Left lung (tissue), 10 donors: ENCODE measurements around the gene PREX1. TPM values are rescaled to one million over a fixed set of nuclear protein-coding genes. Genes with fewer than 3 reads are reported as not detected.
"Not testable (repeated sequence)": the region's sequence is repeated elsewhere in the genome, so short reads cannot be mapped to it uniquely, and the experiment has no call there.

ENCODE experiments used
- ATAC-seq: fragments of 200-7000 bp; cut with Tn5 transposase; one replicate; pipeline ENCODE4 v1.9.1; 2020; ENCODE audit warnings: moderate library complexity
- DNase-seq, 4 donors: peaks; one replicate each; pipeline ENCODE4 v3.0.0-alpha.2; 2013 to 2020
- H3K27ac ChIP-seq, 2 donors: fragments of 200-600 bp; sonication (generic) in 1 of 2; one replicate each; pipeline versions ENCODE4 v1.5.0 to v1.8.0; 2020 to 2021
- H3K27me3 ChIP-seq, 2 donors: fragments of 200-600 bp; sonication (generic) in 1 of 2; one replicate each; pipeline versions ENCODE4 v1.5.0 to v1.8.0; 2020 to 2021
- H3K36me3 ChIP-seq, 2 donors: fragments of 200-600 bp; sonication (generic) in 1 of 2; one replicate each; pipeline versions ENCODE4 v1.5.0 to v1.8.0; 2020 to 2021
- H3K4me1 ChIP-seq, 2 donors: fragments of 200-600 bp; one replicate each; pipeline ENCODE4 v1.8.0; 2021
- H3K4me3 ChIP-seq, 2 donors: fragments of 200-600 bp; sonication (generic) in 1 of 2; one replicate each; pipeline versions ENCODE4 v1.5.0 to v1.8.0; 2020 to 2021; ENCODE audit warnings: mild to moderate bottlenecking in 1 of 2
- H3K9me3 ChIP-seq, 2 donors: fragments of 200-600 bp; sonication (generic) in 1 of 2; one replicate each; pipeline versions ENCODE4 v1.5.0 to v1.8.0; 2020 to 2021
- intact Hi-C, 2 donors: fragments of 100-400 bp; cut with DNase I; formaldehyde crosslinking; loops; one replicate each; pipeline versions ENCODE4 v1.11.2 to v1.14.2; 2022
- polyA plus RNA-seq, 6 donors: library from polyadenylated mRNA; unstranded; fragments of 120-200 nt; gene quantifications; one replicate each; pipeline ENCODE4 v1.2.1, GENCODE V29; 2013; ENCODE audit not compliant: insufficient read length in 6 of 6
- total RNA-seq, 2 donors: library from RNA; stranded (reverse); fragmentation: NEBNext Ultra II Directional; extraction: Animal tissue kit (Norgen Biotek cat#: 25700); gene quantifications; one replicate each; pipeline ENCODE4 v1.2.1, GENCODE V29; 2021
- TF ChIP-seq, protein P1 (sequence below), 2 donors: fragments of 200-600 bp; sonication (generic) in 1 of 2; IDR thresholded peaks; one replicate each; pipeline versions ENCODE4 v1.5.0 to v1.8.0; 2021; ENCODE audit warnings: antibody characterized with exemption in 2 of 2
- donor health status: DM: no; HTN: yes; CAD: no.
- donor health status: DM: no; HTN: no; CAD: no.

The PREX1 gene
- total and polyA plus RNA-seq, 8 donors = 20.3 to 111 (median 26.1) TPM

DNA sequence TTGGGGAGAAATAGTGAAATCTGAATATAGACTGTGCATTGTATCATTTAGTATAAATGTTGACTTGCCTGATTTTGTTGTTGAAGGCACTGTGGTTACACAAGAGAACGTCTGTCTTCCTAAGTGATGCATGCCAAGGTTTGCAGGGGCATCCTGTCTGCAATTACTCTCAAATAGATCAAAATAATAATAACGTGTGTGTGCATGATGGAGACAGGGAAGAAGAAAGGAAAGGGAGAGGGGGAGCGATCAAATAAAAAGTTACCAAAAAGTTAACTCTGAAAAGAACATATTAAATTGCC lies 14.4 kb downstream of the PREX1 start:
- TF ChIP-seq, protein P1, sequence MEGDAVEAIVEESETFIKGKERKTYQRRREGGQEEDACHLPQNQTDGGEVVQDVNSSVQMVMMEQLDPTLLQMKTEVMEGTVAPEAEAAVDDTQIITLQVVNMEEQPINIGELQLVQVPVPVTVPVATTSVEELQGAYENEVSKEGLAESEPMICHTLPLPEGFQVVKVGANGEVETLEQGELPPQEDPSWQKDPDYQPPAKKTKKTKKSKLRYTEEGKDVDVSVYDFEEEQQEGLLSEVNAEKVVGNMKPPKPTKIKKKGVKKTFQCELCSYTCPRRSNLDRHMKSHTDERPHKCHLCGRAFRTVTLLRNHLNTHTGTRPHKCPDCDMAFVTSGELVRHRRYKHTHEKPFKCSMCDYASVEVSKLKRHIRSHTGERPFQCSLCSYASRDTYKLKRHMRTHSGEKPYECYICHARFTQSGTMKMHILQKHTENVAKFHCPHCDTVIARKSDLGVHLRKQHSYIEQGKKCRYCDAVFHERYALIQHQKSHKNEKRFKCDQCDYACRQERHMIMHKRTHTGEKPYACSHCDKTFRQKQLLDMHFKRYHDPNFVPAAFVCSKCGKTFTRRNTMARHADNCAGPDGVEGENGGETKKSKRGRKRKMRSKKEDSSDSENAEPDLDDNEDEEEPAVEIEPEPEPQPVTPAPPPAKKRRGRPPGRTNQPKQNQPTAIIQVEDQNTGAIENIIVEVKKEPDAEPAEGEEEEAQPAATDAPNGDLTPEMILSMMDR (IDR thresholded peaks at IDR 0.05) = no peak
- peaks cover 0 to 91% of the 10 kb centered on the region in 2 donors for H3K4me1 ChIP-seq
- peaks cover 5 to 60% of the 10 kb centered on the region in 2 donors for H3K27me3 ChIP-seq
- intact Hi-C loops = no loop called here
- H3K9me3 ChIP-seq = no peaks in the 10 kb centered on the region
- DNase-seq = no peak
- H3K36me3 ChIP-seq = peaks cover 0 to 11% of the 10 kb centered on the region in 2 donors
- no peak for ATAC-seq
- H3K27ac ChIP-seq = no peak overlapping the region
- no peak overlapping the region for H3K4me3 ChIP-seq

- no peaks in the 10 kb centered on the region for H3K9me3 ChIP-seq
- peaks cover 5 to 60% of the 10 kb centered on the region in 2 donors for H3K27me3 ChIP-seq
- intact Hi-C loops = no loop called here
- H3K4me1 ChIP-seq = peaks cover 0 to 91% of the 10 kb centered on the region in 2 donors
- DNase-seq (no peak), ATAC-seq (no peak)
- no peak overlapping the region for H3K27ac ChIP-seq
- H3K36me3 ChIP-seq = peaks cover 0 to 11% of the 10 kb centered on the region in 2 donors
- no peak overlapping the region for H3K4me3 ChIP-seq
- TF ChIP-seq, protein P1 (IDR thresholded peaks at IDR 0.05) = no peak
These were observed 15.0 kb downstream of the PREX1 start for GRCh38 chr20:48812600-48813445.

DNA sequence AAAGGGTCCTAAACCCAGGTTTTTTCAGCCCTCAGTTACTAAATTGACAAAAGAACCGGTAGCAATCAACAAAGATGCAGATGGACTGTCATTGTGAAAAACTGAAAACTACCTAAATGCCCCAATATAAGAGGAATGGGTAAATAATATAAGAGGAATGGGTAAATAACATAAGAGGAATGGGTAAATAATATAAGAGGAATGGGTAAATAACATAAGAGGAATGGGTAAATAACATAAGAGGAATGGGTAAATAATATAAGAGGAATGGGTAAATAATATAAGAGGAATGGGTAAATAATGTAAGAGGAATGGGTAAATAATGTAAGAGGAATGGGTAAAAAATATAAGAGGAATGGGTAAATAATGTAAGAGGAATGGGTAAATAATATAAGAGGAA lies 15.7 kb downstream of the PREX1 start:
- ATAC-seq, H3K4me3 ChIP-seq, intact Hi-C loops, H3K27ac ChIP-seq, DNase-seq, H3K9me3 ChIP-seq: not testable (repeated sequence)
- Histone ChIP-seq H3K36me3 (peaks cover 0 to 11% of the 10 kb centered on the region in 2 donors), H3K4me1 (peaks cover 0 to 91% of the 10 kb centered on the region in 2 donors), H3K27me3 (peaks cover 5 to 61% of the 10 kb centered on the region in 2 donors)

GRCh38 chr20:48809673-48810072 lies 18.1 kb downstream of the PREX1 start:
- H3K9me3 ChIP-seq = no peaks in the 10 kb centered on the region
- peaks cover 0 to 83% of the 10 kb centered on the region in 2 donors for H3K4me1 ChIP-seq
- intact Hi-C loops = no loop called here
- ATAC-seq (no peak), DNase-seq (no peak)
- TF ChIP-seq, protein P1 (IDR thresholded peaks at IDR 0.05) = no peak
- H3K4me3 ChIP-seq = no peak overlapping the region
- peaks cover 5 to 64% of the 10 kb centered on the region in 2 donors for H3K27me3 ChIP-seq
- peaks cover 0 to 21% of the 10 kb centered on the region in 2 donors for H3K36me3 ChIP-seq
- H3K27ac ChIP-seq = peak overlapping the region in 1 of 2 donors; percentile 30

DNA sequence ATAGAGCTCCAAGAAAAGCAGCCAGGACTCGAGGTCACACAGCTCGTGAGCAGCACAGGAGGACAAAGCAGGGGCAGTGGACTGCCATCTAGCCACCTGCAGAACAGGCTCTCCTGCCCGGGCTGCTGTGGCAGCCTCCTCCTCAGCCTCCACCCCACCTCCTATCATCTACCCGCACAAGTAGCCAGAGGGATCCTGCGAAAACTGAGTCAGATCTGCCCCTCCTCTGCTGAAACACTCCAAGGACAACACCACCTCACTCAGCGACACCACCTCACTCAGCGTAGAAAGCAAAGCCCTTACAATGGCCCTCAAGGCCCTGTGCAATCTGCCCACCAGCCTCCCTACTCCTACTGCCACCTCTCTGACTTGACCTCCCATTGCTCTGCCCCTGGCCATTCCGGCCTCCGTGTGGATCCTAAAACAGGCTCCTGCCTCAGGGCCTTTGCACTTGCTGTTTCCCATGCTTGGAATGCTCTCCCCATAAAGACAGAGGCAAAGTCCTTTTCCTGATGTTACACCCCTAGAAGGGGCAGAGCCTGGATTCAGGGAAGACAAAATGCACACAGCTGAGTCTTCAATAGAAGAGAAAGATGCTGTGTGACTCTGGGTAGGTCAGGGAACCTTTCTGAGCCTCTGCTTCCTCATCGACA lies 19.3 kb downstream of the PREX1 start:
- DNase-seq (no peak), ATAC-seq (no peak)
- Histone ChIP-seq H3K36me3 (peaks cover 0 to 20% of the 10 kb centered on the region in 2 donors), H3K27me3 (peaks cover 5 to 64% of the 10 kb centered on the region in 2 donors), H3K4me1 (peaks cover 0 to 83% of the 10 kb centered on the region in 2 donors), H3K4me3 (no peak overlapping the region), H3K9me3 (no peaks in the 10 kb centered on the region), H3K27ac (no peak overlapping the region)
- intact Hi-C loops = no loop called here
- TF ChIP-seq, protein P1 (IDR thresholded peaks at IDR 0.05) = no peak
